Activated naive CD4-positive, alpha-beta T cell treated with anti-CD3 and anti-CD28 coated beads for 36 hours (primary cell): ENCODE measurements around the gene PLEKHA3. TPM values are rescaled to one million over a fixed set of nuclear protein-coding genes. Genes with fewer than 3 reads are reported as not detected.

Experiments used
- CTCF ChIA-PET: fragments of 350-600 bp; sonication (Branson Sonifier 250); formaldehyde crosslinking; loops from one replicate; lab custom pipeline; 2021; ENCODE audit warnings: antibody characterized with exemption; lab: Charles Lee
- DNase-seq: peaks from one replicate; pipeline ENCODE4 v3.0.0-alpha.2; 2020
- H3K27ac Mint-ChIP-seq: one replicate; pipeline ENCODE4 v1.8.0; 2021; ENCODE audit warnings: mild to moderate bottlenecking, mixed read lengths
- H3K27me3 Mint-ChIP-seq: one replicate; pipeline ENCODE4 v1.8.0; 2021; ENCODE audit warnings: low read depth, mixed read lengths
- H3K36me3 Mint-ChIP-seq: one replicate; pipeline ENCODE4 v1.8.0; 2021; ENCODE audit warnings: low read depth, mixed read lengths
- H3K4me1 Mint-ChIP-seq: one replicate; pipeline ENCODE4 v1.8.0; 2021; ENCODE audit warnings: low read depth, mixed read lengths
- H3K4me3 Mint-ChIP-seq: one replicate; pipeline ENCODE4 v1.8.0; 2021; ENCODE audit warnings: mild to moderate bottlenecking, moderate library complexity, mixed read lengths
- H3K9me3 Mint-ChIP-seq: one replicate; pipeline ENCODE4 v1.8.0; 2021; ENCODE audit warnings: mixed read lengths
- intact Hi-C: fragments of 100-400 bp; cut with micrococcal nuclease; formaldehyde crosslinking; loops from one replicate; pipeline ENCODE4 v1.15.1; 2023
- total RNA-seq, 2 experiments: library from RNA; stranded (reverse); gene quantifications; one replicate each; pipeline ENCODE4 v1.2.3, GENCODE V29; 2021

Gene PLEKHA3
- total RNA-seq, 2 experiments from 2014 or later: 19.4 to 19.8 TPM

DNA sequence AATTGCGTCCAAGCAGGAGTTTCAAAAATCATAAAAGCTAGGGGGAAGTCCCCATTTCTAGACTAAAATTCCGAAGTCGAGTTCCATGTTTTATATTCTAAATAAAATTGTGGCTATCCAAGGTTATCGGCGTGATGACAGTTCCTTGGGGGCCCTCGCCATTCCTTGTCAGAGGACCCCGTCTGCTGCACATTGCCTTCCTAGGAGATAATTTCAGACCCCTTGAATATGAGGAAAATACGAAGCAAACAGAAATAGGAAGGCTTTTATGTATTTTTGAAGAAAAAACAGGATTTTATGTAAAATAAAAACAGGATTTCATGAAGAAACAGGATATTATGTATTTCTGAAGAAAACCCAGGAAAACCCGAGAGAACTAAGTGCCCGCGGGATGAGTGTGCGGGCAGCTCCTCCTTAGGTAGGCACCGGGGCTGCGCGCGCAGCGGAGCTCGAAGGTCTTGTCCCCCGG, 465 bp upstream of the PLEKHA3 start:
- Mint-ChIP-seq H3K27ac (no peak overlapping the region), H3K4me1 (peaks cover 46% of the 10 kb centered on the region), H3K36me3 (peaks cover 5% of the 10 kb centered on the region), H3K27me3 (no peaks in the 10 kb centered on the region), H3K4me3 (peak overlapping the region; percentile 96), H3K9me3 (no peaks in the 10 kb centered on the region)
- intact Hi-C loops: loop anchor here (1.0 to 10.0 kb wide), 7 partner anchors 44 to 1525 kb away; partner anchors contain the start of gene CWC22
- CTCF ChIA-PET: interaction anchor here (0.8 to 1.4 kb wide), 2 partner anchors 13 to 43 kb away, joined by 3 read pairs; no protein-coding TSS in a partner anchor
- DNase-seq: no peak

DNA sequence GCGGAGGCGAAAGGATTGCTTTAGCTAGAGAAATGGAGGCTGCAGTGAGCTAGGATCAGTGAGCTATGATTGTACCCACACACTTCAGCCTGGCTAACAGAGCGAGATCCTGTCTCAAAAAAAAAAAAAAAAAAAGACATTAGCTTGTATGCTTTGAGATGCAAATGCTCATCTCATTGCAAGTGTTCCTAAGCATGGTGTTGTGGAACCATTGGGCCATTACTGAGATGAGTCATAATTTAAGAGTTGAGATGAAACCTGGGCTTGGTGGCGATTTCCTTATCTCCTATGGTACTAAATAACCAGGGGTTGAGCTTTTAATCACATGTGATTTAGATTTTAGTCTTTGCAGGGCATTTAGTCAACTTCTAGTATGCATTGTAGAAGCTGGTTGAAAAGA, 2.2 kb downstream of the PLEKHA3 start:
- intact Hi-C loops: no loop called here
- Mint-ChIP-seq H3K9me3 (no peaks in the 10 kb centered on the region), H3K27ac (no peak overlapping the region)

DNA sequence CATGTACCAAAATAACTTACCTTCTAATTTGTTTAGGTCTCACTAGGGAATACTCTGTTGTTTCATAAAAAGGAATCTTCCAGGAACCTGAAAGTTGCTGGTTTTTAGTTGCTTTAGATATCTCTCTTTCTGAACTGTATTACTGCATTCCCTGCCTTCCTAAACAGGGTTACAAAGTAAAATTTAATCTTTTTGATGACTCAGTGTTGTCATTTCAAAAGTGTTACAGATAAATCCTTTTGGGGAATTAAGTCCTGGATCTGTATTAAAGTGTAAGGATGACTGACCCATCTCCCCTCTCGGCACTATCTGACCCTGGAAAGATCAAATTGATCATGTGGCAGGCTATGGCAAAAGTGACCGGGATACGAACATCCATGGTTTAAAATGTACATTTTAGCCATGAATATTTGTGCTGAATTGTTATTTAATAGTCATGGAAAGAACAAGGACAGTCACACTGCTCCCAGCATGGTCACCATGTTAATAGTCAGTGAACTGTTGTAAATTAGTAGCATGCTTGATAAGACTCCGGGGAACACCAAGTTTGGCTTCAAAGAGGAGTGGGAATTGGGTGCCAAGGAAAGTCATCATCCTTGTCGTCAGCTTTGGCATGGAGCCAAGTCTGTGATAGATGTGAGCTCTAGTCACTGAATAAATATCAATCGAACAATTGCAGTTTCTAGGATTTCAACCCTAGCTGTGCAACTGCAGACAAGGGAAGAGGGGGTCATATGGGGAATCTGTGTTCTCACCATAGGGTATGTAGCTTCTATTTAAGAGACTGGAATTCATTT, 4.2 kb downstream of the PLEKHA3 start:
- intact Hi-C loops: no loop called here
- H3K27me3 Mint-ChIP-seq: no peaks in the 10 kb centered on the region
- H3K4me1 Mint-ChIP-seq: peaks cover 39% of the 10 kb centered on the region
- no peak overlapping the region for H3K4me3 Mint-ChIP-seq
- DNase-seq: no peak
- peaks cover 16% of the 10 kb centered on the region for H3K36me3 Mint-ChIP-seq
- CTCF ChIA-PET: interaction anchor here (0.7 kb wide), 1 partner anchor 21 kb away, joined by 4 read pairs; no protein-coding TSS in a partner anchor
- H3K27ac Mint-ChIP-seq: no peak overlapping the region
- H3K9me3 Mint-ChIP-seq: no peaks in the 10 kb centered on the region

More for the DNA sequence above, 2.2 kb downstream of the PLEKHA3 start:
- peak overlapping the region; percentile 44 for H3K4me3 Mint-ChIP-seq
- CTCF ChIA-PET: interaction anchor here (0.5 to 1.9 kb wide), 7 partner anchors 13 to 1318 kb away, joined by 3 to 7 read pairs (median 4); partner anchors contain the start of genes PJVK, PRKRA and RBM45
- H3K36me3 Mint-ChIP-seq: peaks cover 14% of the 10 kb centered on the region
- H3K27me3 Mint-ChIP-seq: no peaks in the 10 kb centered on the region
- H3K4me1 Mint-ChIP-seq: peaks cover 39% of the 10 kb centered on the region
- peak; percentile 13 for DNase-seq

- no peak overlapping the region for H3K4me3 Mint-ChIP-seq
- intact Hi-C loops: no loop called here
- H3K27me3 Mint-ChIP-seq: no peaks in the 10 kb centered on the region
- peaks cover 35% of the 10 kb centered on the region for H3K4me1 Mint-ChIP-seq
- CTCF ChIA-PET: interaction anchor here (0.7 kb wide), 1 partner anchor 20 kb away, joined by 4 read pairs; no protein-coding TSS in a partner anchor
- no peak overlapping the region for H3K27ac Mint-ChIP-seq
- no peaks in the 10 kb centered on the region for H3K9me3 Mint-ChIP-seq
- DNase-seq: no peak
- peaks cover 23% of the 10 kb centered on the region for H3K36me3 Mint-ChIP-seq
Measured at GRCh38 chr2:178485356-178485755, 5.1 kb downstream of the PLEKHA3 start.

DNA sequence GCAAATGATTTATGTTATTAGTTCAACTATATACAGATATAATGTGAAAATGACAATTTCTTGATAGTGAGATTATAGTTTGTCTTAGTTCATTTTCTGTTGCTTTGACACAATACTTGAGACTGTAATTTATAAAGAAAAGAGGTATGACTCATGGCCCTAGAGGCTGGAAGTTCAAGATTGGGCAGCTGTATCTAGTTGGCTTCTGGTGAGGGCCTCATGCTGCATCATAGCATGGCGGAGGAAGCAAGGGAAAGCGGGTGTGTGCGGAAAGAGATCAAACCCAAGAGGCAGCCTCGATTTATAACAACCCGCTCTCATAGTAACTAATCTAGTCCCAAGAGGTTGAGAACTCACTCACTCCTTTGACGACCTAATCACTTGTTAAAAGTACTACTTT, 11.4 kb downstream of the PLEKHA3 start:
- no peaks in the 10 kb centered on the region for H3K9me3 Mint-ChIP-seq
- intact Hi-C loops: no loop called here
- peaks cover 40% of the 10 kb centered on the region for H3K36me3 Mint-ChIP-seq
- CTCF ChIA-PET: no interaction called here
- H3K4me3 Mint-ChIP-seq: no peak overlapping the region
- H3K27ac Mint-ChIP-seq: no peak overlapping the region
- DNase-seq: no peak
- H3K4me1 Mint-ChIP-seq: peaks cover 9% of the 10 kb centered on the region
- no peaks in the 10 kb centered on the region for H3K27me3 Mint-ChIP-seq

- H3K27ac Mint-ChIP-seq: no peak overlapping the region
- no peaks in the 10 kb centered on the region for H3K9me3 Mint-ChIP-seq
- no peak overlapping the region for H3K4me3 Mint-ChIP-seq
- no peaks in the 10 kb centered on the region for H3K4me1 Mint-ChIP-seq
- CTCF ChIA-PET: interaction anchor here (1.0 to 1.8 kb wide), 2 partner anchors 13 to 90 kb away, joined by 4 to 6 read pairs; no protein-coding TSS in a partner anchor
- intact Hi-C loops: no loop called here
- H3K27me3 Mint-ChIP-seq: no peaks in the 10 kb centered on the region
- DNase-seq: no peak
- H3K36me3 Mint-ChIP-seq: peaks cover 35% of the 10 kb centered on the region
Measured at GRCh38 chr2:178496049-178496448, 15.8 kb downstream of the PLEKHA3 start.

DNA sequence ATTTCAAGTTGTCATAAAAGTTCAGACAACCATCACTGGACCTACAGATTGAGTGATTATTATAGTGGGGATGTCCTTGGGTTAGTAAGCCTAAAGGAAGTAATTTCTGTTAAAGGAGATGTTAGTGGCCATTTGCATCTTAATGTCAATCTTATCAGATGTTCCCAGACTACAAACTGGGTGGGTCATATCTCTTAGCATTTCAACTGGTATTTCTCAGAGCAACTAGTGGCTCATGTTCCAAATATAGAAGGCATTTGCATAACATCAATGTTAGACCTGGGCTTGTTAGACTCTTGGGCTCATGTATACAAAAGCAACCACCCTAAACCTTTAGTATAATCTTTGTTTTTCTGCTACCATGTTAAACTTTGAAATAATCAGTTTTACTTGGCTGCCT, 17.9 kb downstream of the PLEKHA3 start:
- DNase-seq: no peak
- intact Hi-C loops: no loop called here
- no peak overlapping the region for H3K27ac Mint-ChIP-seq
- no peaks in the 10 kb centered on the region for H3K4me1 Mint-ChIP-seq
- no peaks in the 10 kb centered on the region for H3K9me3 Mint-ChIP-seq
- CTCF ChIA-PET: interaction anchor here (0.6 to 1.1 kb wide), 2 partner anchors 17 to 386 kb away, joined by 3 read pairs; partner anchors contain the start of gene RBM45
- no peak overlapping the region for H3K4me3 Mint-ChIP-seq
- H3K27me3 Mint-ChIP-seq: no peaks in the 10 kb centered on the region
- H3K36me3 Mint-ChIP-seq: peaks cover 39% of the 10 kb centered on the region

- H3K4me1 Mint-ChIP-seq: no peaks in the 10 kb centered on the region
- CTCF ChIA-PET: interaction anchor here (1.0 kb wide), 1 partner anchor 50 kb away, joined by 3 read pairs; no protein-coding TSS in a partner anchor
- H3K27ac Mint-ChIP-seq: no peak overlapping the region
- no peak for DNase-seq
- H3K27me3 Mint-ChIP-seq: no peaks in the 10 kb centered on the region
- intact Hi-C loops: no loop called here
- no peaks in the 10 kb centered on the region for H3K9me3 Mint-ChIP-seq
- peaks cover 35% of the 10 kb centered on the region for H3K36me3 Mint-ChIP-seq
- H3K4me3 Mint-ChIP-seq: no peak overlapping the region
Measured at GRCh38 chr2:178499640-178500039, 19.4 kb downstream of the PLEKHA3 start.

DNA sequence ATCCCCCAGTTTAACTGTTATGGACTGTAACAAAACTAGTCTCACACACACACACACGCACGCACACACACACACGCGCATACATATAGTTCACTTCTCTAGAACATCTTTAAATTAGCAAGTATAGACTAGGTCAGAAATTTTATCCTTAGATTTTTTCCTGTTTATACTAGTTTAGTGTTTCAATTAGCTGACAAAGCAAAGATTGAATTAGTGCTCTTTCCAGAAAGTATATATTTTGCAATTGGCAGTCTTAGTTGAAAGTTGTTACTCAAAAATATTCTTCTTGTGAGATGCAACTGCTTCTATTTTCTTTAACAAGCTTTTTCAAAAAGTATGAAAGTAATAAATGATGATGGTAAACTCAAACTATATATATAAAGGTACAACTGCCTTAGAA, 22.5 kb downstream of the PLEKHA3 start:
- peaks cover 8% of the 10 kb centered on the region for H3K4me1 Mint-ChIP-seq
- H3K9me3 Mint-ChIP-seq: no peaks in the 10 kb centered on the region
- CTCF ChIA-PET: interaction anchor here (0.6 kb wide), 1 partner anchor 21 kb away, joined by 4 read pairs; no protein-coding TSS in a partner anchor
- no peaks in the 10 kb centered on the region for H3K27me3 Mint-ChIP-seq
- no peak overlapping the region for H3K27ac Mint-ChIP-seq
- intact Hi-C loops: no loop called here
- H3K4me3 Mint-ChIP-seq: no peak overlapping the region
- DNase-seq: no peak
- H3K36me3 Mint-ChIP-seq: peaks cover 23% of the 10 kb centered on the region

DNA sequence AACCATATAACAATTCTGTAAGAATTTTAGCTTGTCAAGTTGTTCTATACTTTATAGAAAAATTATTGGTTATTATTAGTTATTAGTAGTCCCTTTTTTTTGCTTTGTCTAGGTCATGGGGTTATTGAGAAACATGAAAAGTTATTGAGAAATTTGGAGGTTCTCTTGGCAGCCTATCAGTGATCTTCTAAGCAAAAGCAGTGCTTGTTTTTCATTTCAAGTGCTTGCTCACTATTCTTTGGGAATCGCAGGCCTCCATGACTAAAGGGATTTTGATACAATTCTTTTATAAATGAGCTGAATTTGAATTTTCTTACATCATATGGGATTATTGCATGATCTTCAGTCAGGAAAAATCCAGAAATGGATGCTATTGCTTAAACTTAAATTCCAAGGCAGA, 25.8 kb downstream of the PLEKHA3 start:
- CTCF ChIA-PET: interaction anchor here (0.6 to 1.1 kb wide), 2 partner anchors 17 to 324 kb away, joined by 3 to 4 read pairs; no protein-coding TSS in a partner anchor
- H3K36me3 Mint-ChIP-seq: peaks cover 8% of the 10 kb centered on the region
- peaks cover 11% of the 10 kb centered on the region for H3K4me1 Mint-ChIP-seq
- H3K4me3 Mint-ChIP-seq: no peak overlapping the region
- intact Hi-C loops: no loop called here
- DNase-seq: no peak
- H3K27me3 Mint-ChIP-seq: no peaks in the 10 kb centered on the region
- no peak overlapping the region for H3K27ac Mint-ChIP-seq
- H3K9me3 Mint-ChIP-seq: no peaks in the 10 kb centered on the region

- DNase-seq: no peak
- Mint-ChIP-seq H3K9me3 (no peaks in the 10 kb centered on the region), H3K36me3 (peaks cover 8% of the 10 kb centered on the region), H3K4me3 (no peak overlapping the region), H3K27ac (no peak overlapping the region), H3K4me1 (peaks cover 11% of the 10 kb centered on the region), H3K27me3 (no peaks in the 10 kb centered on the region)
- CTCF ChIA-PET: interaction anchor here (0.6 to 1.1 kb wide), 2 partner anchors 17 to 325 kb away, joined by 3 to 4 read pairs; no protein-coding TSS in a partner anchor
- intact Hi-C loops: no loop called here
Measured at GRCh38 chr2:178506524-178506923, 26.3 kb downstream of the PLEKHA3 start.

- H3K27ac Mint-ChIP-seq: no peak overlapping the region
- H3K4me3 Mint-ChIP-seq: no peak overlapping the region
Measured at GRCh38 chr2:178506949-178507348, 26.7 kb downstream of the PLEKHA3 start.

More at GRCh38 chr2:178506949-178507348, 26.7 kb downstream of the PLEKHA3 start:
- peaks cover 8% of the 10 kb centered on the region for H3K36me3 Mint-ChIP-seq
- intact Hi-C loops: no loop called here
- CTCF ChIA-PET: interaction anchor here (0.6 to 1.1 kb wide), 2 partner anchors 16 to 325 kb away, joined by 3 to 4 read pairs; no protein-coding TSS in a partner anchor
- no peaks in the 10 kb centered on the region for H3K9me3 Mint-ChIP-seq
- H3K4me1 Mint-ChIP-seq: peaks cover 11% of the 10 kb centered on the region
- no peaks in the 10 kb centered on the region for H3K27me3 Mint-ChIP-seq
- no peak for DNase-seq
